Body of pancreas (tissue), 4 donors: ENCODE measurements around the gene ZFHX2. TPM values are rescaled to one million over a fixed set of nuclear protein-coding genes. Genes with fewer than 3 reads are reported as not detected.

Source experiments
- ATAC-seq: fragments of 150-250 bp; one replicate; pipeline ENCODE4 v1.9.1; 2016
- DNase-seq, 4 donors: peaks; one replicate each; pipeline ENCODE4 v3.0.0-alpha.2; 2019
- H3K27ac ChIP-seq, 4 donors: fragments of 200-600 bp; sonication (generic); 1 replicate in 3 of 4; 2 replicates in 1 of 4; pipeline versions ENCODE4 v1.5.1 to v1.6.1; 2016 to 2019; ENCODE audit warnings: mild to moderate bottlenecking in 1 of 4, mixed read lengths in 1 of 4, moderate library complexity in 1 of 4
- H3K27me3 ChIP-seq, 2 donors: fragments of 200-600 bp; sonication (generic); one replicate each; pipeline ENCODE4 v1.6.0; 2016; ENCODE audit warnings: mild to moderate bottlenecking in 1 of 2
- H3K36me3 ChIP-seq, 2 donors: fragments of 200-600 bp; sonication (generic); replicated peaks in 1 of 2; 2 replicates each; pipeline ENCODE4 v1.5.1; 2016; ENCODE audit warnings: low read depth in 2 of 2; ENCODE audit not compliant: insufficient read depth in 1 of 2
- H3K4me1 ChIP-seq: fragments of 200-600 bp; sonication (generic); one replicate; pipeline ENCODE4 v1.6.0; 2016
- H3K4me3 ChIP-seq, 2 donors: fragments of 200-600 bp; sonication (generic); 1 replicate in 1 of 2; 2 replicates in 1 of 2; pipeline ENCODE4 v1.5.1; 2016 to 2019
- H3K9me3 ChIP-seq, 3 donors: fragments of 200-600 bp; sonication (generic); 1 replicate in 2 of 3; 2 replicates in 1 of 3; pipeline ENCODE4 v1.5.1; 2016
- POLR2A ChIP-seq, 3 donors: fragments of 450-650 bp; IDR thresholded peaks; one replicate each; pipeline ENCODE4 v1.6.1; 2016; ENCODE audit warnings: antibody characterized with exemption in 3 of 3, mild to moderate bottlenecking in 2 of 3
- WGBS, 2 donors: methylation state at CpG; one replicate each; pipeline ENCODE4 v1.1.5; 2017; 5-methylcytosine and 5-hydroxymethylcytosine counted together
- intact Hi-C: fragments of 100-400 bp; cut with DNase I; formaldehyde crosslinking; loops from one replicate; pipeline ENCODE4 v1.15.1; 2023
- total RNA-seq, 2 donors: library from RNA; depleted of rRNA; stranded (reverse); fragments of >200 nt; gene quantifications; one replicate each; pipeline ENCODE4 v1.1.0, GENCODE V29; 2016
- TF ChIP-seq, protein P1 (sequence below), 7 experiments: fragments of 450-650 bp in 4 of 7; fragments of 200-600 bp in 3 of 7; sonication (generic) in 3 of 7; IDR thresholded peaks; one replicate each; pipeline ENCODE4 v1.5.1; 2016 to 2019; ENCODE audit warnings: antibody characterized with exemption in 7 of 7

ZFHX2 gene
- total RNA-seq, 2 donors from 2014 or later: 0.33 to 1.6 TPM

DNA sequence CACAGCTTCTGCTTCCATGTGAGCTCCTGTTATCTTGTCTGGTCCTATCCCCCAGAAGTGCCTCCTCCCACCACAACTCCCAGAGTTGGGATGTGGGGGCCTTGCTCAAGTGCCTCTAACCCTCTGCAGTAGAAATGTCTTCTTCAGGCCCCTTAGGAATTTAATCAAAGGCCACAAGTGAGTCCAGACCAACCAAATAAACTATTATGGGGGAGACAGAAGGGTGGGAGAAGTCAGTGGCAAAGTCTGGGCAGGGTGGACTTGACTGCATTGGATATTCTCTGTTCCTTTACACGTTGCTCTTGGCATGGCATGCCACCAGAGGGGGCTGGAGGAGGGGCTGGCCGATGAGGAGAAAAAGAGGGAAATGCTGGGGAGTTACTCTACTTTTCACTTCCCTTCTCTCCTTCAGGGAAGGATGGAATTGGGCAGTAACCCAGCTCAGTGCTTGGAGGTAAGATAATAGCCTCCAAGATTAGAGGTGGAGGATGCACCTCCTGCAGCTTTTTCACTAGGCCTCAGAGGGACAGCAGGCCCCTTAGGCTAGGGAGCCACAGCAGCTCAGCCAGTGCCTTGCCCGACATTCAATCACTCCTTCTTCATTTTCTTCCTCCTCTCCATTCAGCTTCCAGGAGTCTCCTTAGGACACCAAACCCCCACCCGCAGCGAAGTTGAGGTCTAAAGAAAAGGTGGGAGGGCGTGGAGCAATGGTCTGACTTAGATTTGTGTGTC lies 17.2 kb upstream of the ZFHX2 start:
- intact Hi-C loops: loop anchor here (10.0 kb wide), 1 partner anchor 244 kb away; the partner anchor contains the start of gene PABPN1
- DNase-seq (no peak), ATAC-seq (no peak)
- Histone ChIP-seq H3K27me3 (no peaks in the 10 kb centered on the region), H3K9me3 (no peaks in the 10 kb centered on the region), H3K4me1 (peaks cover 22% of the 10 kb centered on the region), H3K27ac (no peak overlapping the region), H3K4me3 (no peak overlapping the region), H3K36me3 (peaks cover 0 to 2% of the 10 kb centered on the region in 2 donors)
- TF ChIP-seq, protein P1, sequence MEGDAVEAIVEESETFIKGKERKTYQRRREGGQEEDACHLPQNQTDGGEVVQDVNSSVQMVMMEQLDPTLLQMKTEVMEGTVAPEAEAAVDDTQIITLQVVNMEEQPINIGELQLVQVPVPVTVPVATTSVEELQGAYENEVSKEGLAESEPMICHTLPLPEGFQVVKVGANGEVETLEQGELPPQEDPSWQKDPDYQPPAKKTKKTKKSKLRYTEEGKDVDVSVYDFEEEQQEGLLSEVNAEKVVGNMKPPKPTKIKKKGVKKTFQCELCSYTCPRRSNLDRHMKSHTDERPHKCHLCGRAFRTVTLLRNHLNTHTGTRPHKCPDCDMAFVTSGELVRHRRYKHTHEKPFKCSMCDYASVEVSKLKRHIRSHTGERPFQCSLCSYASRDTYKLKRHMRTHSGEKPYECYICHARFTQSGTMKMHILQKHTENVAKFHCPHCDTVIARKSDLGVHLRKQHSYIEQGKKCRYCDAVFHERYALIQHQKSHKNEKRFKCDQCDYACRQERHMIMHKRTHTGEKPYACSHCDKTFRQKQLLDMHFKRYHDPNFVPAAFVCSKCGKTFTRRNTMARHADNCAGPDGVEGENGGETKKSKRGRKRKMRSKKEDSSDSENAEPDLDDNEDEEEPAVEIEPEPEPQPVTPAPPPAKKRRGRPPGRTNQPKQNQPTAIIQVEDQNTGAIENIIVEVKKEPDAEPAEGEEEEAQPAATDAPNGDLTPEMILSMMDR (IDR thresholded peaks at IDR 0.05): peak in 2 of 7 experiments; percentile 14 to 21
- TF ChIP-seq POLR2A (IDR thresholded peaks at IDR 0.05): no peak
- WGBS, 2 donors: 61 to 62% methylated on average over 6 of the region's 6 CpGs

DNA sequence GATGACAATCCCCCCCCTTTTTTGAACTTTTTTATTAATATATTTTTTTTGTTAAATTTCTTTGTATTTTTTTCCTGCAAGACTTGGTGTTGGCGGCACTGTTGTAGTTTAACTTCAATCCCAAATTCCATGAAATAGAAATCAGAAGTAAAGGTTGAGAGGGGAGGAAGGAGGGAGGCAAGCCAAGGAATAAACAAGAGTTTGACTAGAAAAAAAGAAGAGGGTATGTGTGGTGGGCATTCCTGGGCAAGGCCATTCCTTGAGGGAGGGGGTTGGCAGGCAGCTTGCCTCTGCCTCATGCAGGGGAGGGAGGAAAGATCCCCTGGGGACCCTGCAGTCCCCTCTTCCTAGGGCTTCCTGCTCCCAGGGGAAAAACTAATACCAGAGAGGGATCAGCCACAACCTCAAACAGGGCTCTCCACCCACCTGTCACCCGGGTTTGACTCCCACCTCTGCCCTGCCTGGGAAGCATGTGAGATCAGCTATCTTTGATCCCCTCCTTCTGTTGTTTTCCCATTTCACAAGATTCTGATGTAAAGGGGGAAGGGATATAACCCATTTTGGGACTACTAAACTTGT lies 16.5 kb upstream of the ZFHX2 start:
- intact Hi-C loops: loop anchor here (10.0 kb wide), 1 partner anchor 243 kb away; the partner anchor contains the start of gene PABPN1
- H3K4me3 ChIP-seq: no peak overlapping the region
- no peaks in the 10 kb centered on the region for H3K27me3 ChIP-seq
- H3K27ac ChIP-seq: peak overlapping the region in 3 of 4 donors; percentile 66 to 85 (median 83)
- no peak for TF ChIP-seq POLR2A (IDR thresholded peaks at IDR 0.05)
- TF ChIP-seq, protein P1 (IDR thresholded peaks at IDR 0.05): no peak
- DNase-seq (no peak), ATAC-seq (no peak)
- H3K36me3 ChIP-seq: peaks cover 0 to 3% of the 10 kb centered on the region in 2 donors
- no peaks in the 10 kb centered on the region for H3K9me3 ChIP-seq
- WGBS, 2 donors: 55 to 60% methylated on average over 2 of the region's 2 CpGs
- peaks cover 24% of the 10 kb centered on the region for H3K4me1 ChIP-seq

DNA sequence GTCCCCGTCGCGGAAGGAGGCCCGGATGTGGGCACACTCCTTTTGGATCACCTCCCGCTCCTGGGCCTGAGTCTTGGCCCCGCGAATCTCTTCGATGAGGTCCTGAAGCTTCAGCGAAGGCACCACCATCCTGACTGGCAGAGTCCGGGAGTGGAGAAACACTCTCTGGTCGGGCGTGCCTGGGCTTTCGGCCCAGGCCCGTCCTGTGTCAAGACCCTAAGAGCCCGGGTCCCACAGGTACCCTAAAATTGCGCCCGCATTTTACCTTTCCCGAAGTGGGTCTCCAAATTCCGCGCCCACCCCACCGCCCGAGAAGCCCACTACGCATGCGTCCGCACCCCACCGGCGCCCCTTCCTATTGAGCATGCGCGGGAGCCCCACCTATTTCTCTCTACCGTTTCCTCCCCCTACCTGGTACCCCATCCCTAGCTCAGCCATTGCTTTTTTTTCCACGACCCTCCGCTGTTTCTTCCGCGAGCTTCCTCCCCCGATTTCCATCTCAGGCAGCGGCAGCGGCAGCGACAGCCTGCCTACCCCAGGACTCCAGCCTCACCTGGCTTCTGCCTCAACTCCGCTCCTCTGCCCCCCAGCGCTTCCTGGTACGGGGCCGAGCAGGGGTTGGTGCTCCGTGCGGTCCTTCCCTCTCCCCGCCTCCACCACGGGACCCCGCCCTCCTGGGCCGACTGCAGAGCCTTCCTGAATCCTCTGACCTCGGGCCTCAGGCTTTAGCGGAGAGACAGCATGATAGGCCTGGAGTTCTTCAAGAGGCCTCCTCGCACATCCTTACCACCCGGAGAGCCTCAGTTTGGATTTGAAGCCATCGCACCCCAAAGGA lies 15.8 kb upstream of the ZFHX2 start, which contains the start of gene AP1G2:
TSS of gene AP1G2 (minus strand) at position 606 of the 835 bp plus-strand sequence. CDS start at position 129, 477 bp downstream.
- ATAC-seq: peak; percentile 88
- Histone ChIP-seq H3K4me3 (peak within 1 kb of the TSS in 1 of 2 donors; percentile 47), H3K4me1 (peaks cover 30% of the 10 kb centered on the region), H3K27ac (peak within 1 kb of the TSS; percentile 62 to 85 (median 74)), H3K36me3 (peaks cover 0 to 3% of the 10 kb centered on the region in 2 donors), H3K27me3 (no peaks in the 10 kb centered on the region), H3K9me3 (no peaks in the 10 kb centered on the region)
- peak; percentile 90 to 93 (median 92) for DNase-seq
- peak; percentile 48 to 92 (median 87) for TF ChIP-seq POLR2A (IDR thresholded peaks at IDR 0.05)
- TF ChIP-seq, protein P1 (IDR thresholded peaks at IDR 0.05): no peak
- intact Hi-C loops: loop anchor here (10.0 kb wide), 1 partner anchor 243 kb away; the partner anchor contains the start of gene PABPN1
- WGBS, 2 donors: 1 to 2% methylated on average over 38 to 53 of the region's 53 CpGs

DNA sequence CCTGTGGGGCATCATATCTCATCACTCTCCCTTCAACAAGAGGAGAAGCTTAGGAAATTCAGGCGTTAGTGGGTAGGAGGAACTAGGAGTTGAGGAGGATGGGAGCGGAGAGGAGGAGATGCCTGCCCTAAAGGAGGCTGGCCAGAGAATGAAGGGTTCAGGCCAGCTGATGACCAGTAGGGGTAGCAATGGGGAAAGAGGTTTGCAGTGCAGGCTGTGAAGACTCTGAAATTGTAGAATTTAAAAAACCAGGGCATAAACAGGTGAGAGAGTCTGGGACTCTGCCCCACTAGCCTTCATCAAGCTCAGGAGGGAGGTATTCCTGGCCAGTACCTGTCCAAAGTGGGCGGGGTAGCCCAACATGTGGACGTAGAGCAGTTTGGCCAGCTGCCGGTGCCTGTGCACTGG lies 15.2 kb upstream of the ZFHX2 start:
- intact Hi-C loops: loop anchor here (10.0 kb wide), 1 partner anchor 242 kb away; the partner anchor contains the start of gene PABPN1
- peak overlapping the region in 1 of 2 donors; percentile 47 for H3K4me3 ChIP-seq
- no peaks in the 10 kb centered on the region for H3K27me3 ChIP-seq
- ATAC-seq: peak; percentile 54
- peaks cover 0 to 6% of the 10 kb centered on the region in 2 donors for H3K36me3 ChIP-seq
- 11 to 23% methylated on average over 4 to 5 of the region's 5 CpGs for WGBS, 2 donors
- TF ChIP-seq, protein P1 (IDR thresholded peaks at IDR 0.05): no peak
- TF ChIP-seq POLR2A (IDR thresholded peaks at IDR 0.05): no peak
- H3K27ac ChIP-seq: peak overlapping the region; percentile 62 to 85 (median 74)
- no peaks in the 10 kb centered on the region for H3K9me3 ChIP-seq
- H3K4me1 ChIP-seq: peaks cover 30% of the 10 kb centered on the region
- peak; percentile 76 to 87 (median 83) for DNase-seq
